HepG2 (cell line): ENCODE measurements around the gene CD207. TPM values are rescaled to one million over a fixed set of nuclear protein-coding genes. Genes with fewer than 3 reads are reported as not detected.

Source experiments
- ATAC-seq: fragments of 200-7000 bp; cut with Tn5 transposase; 3 replicates; pipeline ENCODE4 v1.9.1; 2020; ENCODE audit warnings: mild to moderate bottlenecking, moderate library complexity
- BruUV-seq: library from RNA; stranded (reverse); fragments of 400-500 nt; replicated peaks from 2 replicates; lab custom pipeline; 2021; lab: Mats Ljungman, UMichigan
- CTCF ChIA-PET: fragments of 300-600 bp; formaldehyde crosslinking; extraction: SDS; loops from one replicate; lab custom pipeline; 2021; ENCODE audit warnings: low total read pairs, inconsistent platforms, low intra/inter-chr PET ratio; lab: Yijun Ruan, JAX
- POLR2A ChIA-PET: fragments of 350-600 bp; sonication (Branson Sonifier 250); formaldehyde crosslinking; loops from one replicate; lab custom pipeline; 2020; ENCODE audit warnings: antibody characterized with exemption, inconsistent platforms; lab: Yijun Ruan, JAX
- DNase-seq: peaks from one replicate; pipeline ENCODE4 v3.0.0-alpha.2; 2015; ENCODE audit warnings: low spot score
- FAIRE-seq: peaks from 3 replicates; lab custom pipeline; 2011; peaks lifted over from hg19 to GRCh38; lab: Jason Lieb, UNC
- H2AFZ ChIP-seq: one replicate; pipeline ENCODE4 v1.6.1; 2011; ENCODE audit warnings: low read length, inconsistent platforms
- H3K27ac ChIP-seq: fragments of 300-600 bp; 3 replicates; pipeline ENCODE4 v1.8.0; 2011; ENCODE audit warnings: mixed run types, mild to moderate bottlenecking, mixed read lengths, low read length, inconsistent platforms; ENCODE audit not compliant: insufficient read depth; ENCODE audit errors: extremely low read length
- H3K27me3 ChIP-seq, 2 experiments: fragments of 200-600 bp in 1 of 2; 2 replicates in 1 of 2; 3 replicates in 1 of 2; pipeline versions ENCODE4 v1.6.0 to v1.8.0; 2011; ENCODE audit warnings: low read length in 2 of 2, mild to moderate bottlenecking in 2 of 2, moderate library complexity in 2 of 2, inconsistent platforms in 1 of 2; ENCODE audit not compliant: insufficient read depth in 2 of 2, control insufficient read depth in 1 of 2
- H3K36me3 ChIP-seq, 2 experiments: fragments of 200-600 bp in 1 of 2; replicated peaks in 1 of 2; 2 replicates in 1 of 2; 3 replicates in 1 of 2; pipeline versions ENCODE4 v1.5.1 to v1.8.0; 2011; ENCODE audit warnings: low read length in 2 of 2, inconsistent platforms in 1 of 2; ENCODE audit not compliant: insufficient read depth in 2 of 2, control insufficient read depth in 1 of 2
- H3K4me1 ChIP-seq: 2 replicates; pipeline ENCODE4 v1.5.1; 2012; ENCODE audit warnings: low read length, inconsistent platforms; ENCODE audit not compliant: insufficient read depth
- H3K4me2 ChIP-seq: 2 replicates; pipeline ENCODE4 v1.6.0; 2011; ENCODE audit warnings: low read depth, low read length, inconsistent platforms
- H3K4me3 ChIP-seq, 3 experiments: fragments of 200-600 bp in 1 of 3; sonication (generic), shearing (Covaris generic) in 1 of 3; replicated peaks in 1 of 3; 2 replicates each; pipeline ENCODE4 v1.5.1; 2011 to 2016; ENCODE audit warnings: low read length in 3 of 3, inconsistent platforms in 2 of 3, low read depth in 2 of 3, mild to moderate bottlenecking in 2 of 3, control low read depth in 1 of 3, mixed read lengths in 1 of 3; ENCODE audit not compliant: insufficient read depth in 1 of 3
- H3K79me2 ChIP-seq: one replicate; pipeline ENCODE4 v1.6.1; 2011; ENCODE audit warnings: low read length, inconsistent platforms; ENCODE audit not compliant: insufficient read depth
- H3K9ac ChIP-seq: 2 replicates; pipeline ENCODE4 v1.6.0; 2011; ENCODE audit warnings: mild to moderate bottlenecking, low read depth, low read length, inconsistent platforms; ENCODE audit not compliant: insufficient read depth
- H3K9me3 ChIP-seq: 2 replicates; pipeline ENCODE4 v1.5.1; 2012; ENCODE audit warnings: mild to moderate bottlenecking, low read length
- H4K20me1 ChIP-seq: 2 replicates; pipeline ENCODE4 v1.6.0; 2011; ENCODE audit warnings: inconsistent platforms, mild to moderate bottlenecking, low read length, moderate library complexity; ENCODE audit not compliant: insufficient read depth
- BORCS8-MEF2B ChIP-seq: sonication (generic); formaldehyde crosslinking; IDR thresholded peaks from 2 replicates; pipeline ENCODE4 v1.8.0; 2022; ENCODE audit warnings: mild to moderate bottlenecking, missing genetic modification reagents
- CCDC6 ChIP-seq: sonication (generic); formaldehyde crosslinking; IDR thresholded peaks from 2 replicates; pipeline ENCODE4 v1.8.1; 2022; ENCODE audit warnings: mild to moderate bottlenecking, missing genetic modification reagents, moderate library complexity
- HOXD1 ChIP-seq: sonication (generic); formaldehyde crosslinking; IDR thresholded peaks from 2 replicates; pipeline ENCODE4 v1.5.0; 2020; ENCODE audit warnings: missing genetic modification reagents
- LCORL ChIP-seq, 2 experiments: fragments of 450-650 bp in 1 of 2; sonication (generic) in 1 of 2; formaldehyde crosslinking in 1 of 2; IDR thresholded peaks; 2 replicates each; pipeline versions ENCODE4 v1.5.0 to v1.6.1; 2017 to 2020; ENCODE audit warnings: antibody characterized with exemption in 1 of 2, missing genetic modification reagents in 1 of 2
- NAIF1 ChIP-seq: sonication (generic); formaldehyde crosslinking; IDR thresholded peaks from 2 replicates; pipeline ENCODE4 v1.5.0; 2020; ENCODE audit warnings: mild to moderate bottlenecking, missing genetic modification reagents, borderline replicate concordance
- POLR2AphosphoS5 ChIP-seq: IDR thresholded peaks from 2 replicates; pipeline ENCODE4 v1.6.1; 2012; ENCODE audit warnings: low read depth, low read length
- RBAK ChIP-seq: sonication (generic); formaldehyde crosslinking; IDR thresholded peaks from 2 replicates; pipeline ENCODE4 v1.5.1; 2020; ENCODE audit warnings: mild to moderate bottlenecking, missing genetic modification reagents
- RNF219 ChIP-seq: sonication (generic); formaldehyde crosslinking; IDR thresholded peaks from 2 replicates; pipeline ENCODE4 v1.5.0; 2020; ENCODE audit warnings: mild to moderate bottlenecking, missing genetic modification reagents
- TSC22D2 ChIP-seq: sonication (generic); formaldehyde crosslinking; IDR thresholded peaks from 2 replicates; pipeline ENCODE4 v1.5.1; 2020; ENCODE audit warnings: missing genetic modification reagents, mild to moderate bottlenecking, borderline replicate concordance
- ZNF256 ChIP-seq: sonication (generic); formaldehyde crosslinking; conservative IDR thresholded peaks from 2 replicates; pipeline ENCODE4 v1.4.0; 2020; ENCODE audit warnings: missing genetic modification reagents
- ZNF770 ChIP-seq: sonication (generic); formaldehyde crosslinking; IDR thresholded peaks from 2 replicates; pipeline ENCODE4 v1.5.0; 2020; ENCODE audit warnings: mild to moderate bottlenecking, missing genetic modification reagents
- ZNF891 ChIP-seq: sonication (generic); formaldehyde crosslinking; IDR thresholded peaks from 2 replicates; pipeline ENCODE4 v1.5.0; 2020; ENCODE audit warnings: mild to moderate bottlenecking, missing genetic modification reagents
- ZSCAN30 ChIP-seq: sonication (generic); formaldehyde crosslinking; IDR thresholded peaks from 2 replicates; pipeline ENCODE4 v1.5.0; 2020; ENCODE audit warnings: mild to moderate bottlenecking, missing genetic modification reagents
- WGBS: methylation state at CpG from one replicate; pipeline ENCODE4 v1.1.6; 2017; ENCODE audit warnings: low lambda C conversion rate; 5-methylcytosine and 5-hydroxymethylcytosine counted together
- in situ Hi-C: cut with HindIII; loops from 2 replicates; pipeline ENCODE4 v1.10.0; 2017; ENCODE audit warnings: low pct_unique_long_range_greater_than_20kb; ENCODE audit not compliant: extremely low pct_ligation_motif_present
- intact Hi-C: fragments of 100-400 bp; cut with micrococcal nuclease; formaldehyde crosslinking; loops from one replicate; pipeline ENCODE4 v1.10.0; 2022; ENCODE audit not compliant: unreplicated experiment
- polyA plus RNA-seq, 8 experiments: library from polyadenylated mRNA; depleted of rRNA in 3 of 8; stranded (reverse) in 7 of 8; unstranded in 1 of 8; fragments of >200 nt; fragmentation: Illumina TruSeq in 4 of 8; extraction: Trizol in 4 of 8; gene quantifications; 2 replicates each; pipeline versions ENCODE4 v1.2.1 to v1.2.3, GENCODE V29; 2011 to 2016; ENCODE audit warnings: low read depth in 4 of 8, missing spikeins in 1 of 8, mixed read lengths in 1 of 8; ENCODE audit not compliant: insufficient read depth in 1 of 8
- total RNA-seq, 5 experiments: library from RNA; depleted of rRNA; stranded (reverse); fragments of >200 nt; fragmentation: Illumina TruSeq; extraction: Trizol; gene quantifications; 2 replicates each; pipeline ENCODE4 v1.2.3, GENCODE V29; 2016; ENCODE audit warnings: low read depth in 1 of 5

Gene CD207
- total and polyA plus RNA-seq, 2 of the 13 experiments (the other 11 are each of a cell fraction or from before 2014, with no cell fraction given), result 0.09 to 0.15 TPM

GRCh38 chr2:70808983-70809958, 26.3 kb downstream of the CD207 start (continued):
- TF ChIP-seq HOXD1 (CRISPR knock-in tag) (no peak), RBAK (CRISPR knock-in tag) (0 out of 2 replicates have a peak, but pooled peaks have one; percentile 22), TSC22D2 (CRISPR knock-in tag) (no peak), BORCS8-MEF2B (CRISPR knock-in tag) (no peak), ZNF891 (CRISPR knock-in tag) (no peak), CCDC6 (CRISPR knock-in tag) (no peak), LCORL (IDR thresholded peaks at IDR 0.05) (no peak), LCORL (CRISPR knock-in tag; IDR thresholded peaks at IDR 0.05) (no peak)
- TF ChIP-seq, all 625 proteins: peak for 36

DNA sequence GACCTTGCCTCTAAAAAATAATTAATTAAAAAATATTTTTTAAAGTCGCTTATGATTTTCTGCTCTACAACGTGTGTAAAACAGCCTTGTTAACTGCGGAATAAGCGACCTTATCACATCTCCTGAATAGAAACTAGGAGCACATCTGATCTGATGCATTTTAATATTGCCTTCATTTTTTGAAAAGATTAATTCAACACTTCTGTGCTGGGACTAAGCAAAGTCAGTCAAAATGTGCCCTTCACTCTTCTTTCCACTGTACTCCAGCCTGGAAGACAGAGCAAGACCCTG, 27.8 kb downstream of the CD207 start:
- no peaks in the 10 kb centered on the region for H3K79me2 ChIP-seq
- peak overlapping the region; percentile 93 for H3K27ac ChIP-seq
- TSS peak; percentile 75 for BruUV-seq
- WGBS, result 62% methylated on average over 4 of the region's 4 CpGs
- H3K36me3 ChIP-seq, result no peaks in the 10 kb centered on the region
- H4K20me1 ChIP-seq, result no peaks in the 10 kb centered on the region
- H3K4me3 ChIP-seq, result peak overlapping the region in 2 of 3 experiments; percentile 3 to 52; a peak in 3 of 6 replicates
- H3K9me3 ChIP-seq, result no peaks in the 10 kb centered on the region
- intact Hi-C loops (loop anchor here (2.0 to 5.0 kb wide), 2 partner anchors 17 to 55 kb away; no protein-coding TSS in a partner anchor), in situ Hi-C loops (no loop called here)
- FAIRE-seq (no peak), DNase-seq (no peak), ATAC-seq (no peak)
- H3K9ac ChIP-seq, result peak overlapping the region; percentile 79
- peak overlapping the region; percentile 88 for H3K4me2 ChIP-seq
- ChIA-PET CTCF (no interaction called here), POLR2A (interaction anchor here (1.1 to 2.4 kb wide), 4 partner anchors 9 to 261 kb away, joined by 3 to 7 read pairs (median 4); partner anchors contain the start of genes CLEC4F and NAGK)
- no peaks in the 10 kb centered on the region for H3K27me3 ChIP-seq
- peaks cover 62% of the 10 kb centered on the region for H3K4me1 ChIP-seq
- H2AFZ ChIP-seq, result no peak overlapping the region
- TF ChIP-seq ZNF256 (CRISPR knock-in tag) (no peak), NAIF1 (0 out of 2 replicates have a peak, but pooled peaks have one; percentile 59), RNF219 (CRISPR knock-in tag) (0 out of 2 replicates have a peak, but pooled peaks have one; percentile 67), POLR2AphosphoS5 (no peak), ZSCAN30 (CRISPR knock-in tag) (0 out of 2 replicates have a peak, but pooled peaks have one; percentile 78), ZNF770 (CRISPR knock-in tag) (peak; percentile 6; the same call in 1 of the 2 replicates)
